ENCODE measurements around the gene FAM24A. TPM values are rescaled to one million over a fixed set of nuclear protein-coding genes. Genes with fewer than 3 reads are reported as not detected.

The FAM24A gene
- polyA plus RNA-seq, 1 donor from 2014 or later: not detected

DNA sequence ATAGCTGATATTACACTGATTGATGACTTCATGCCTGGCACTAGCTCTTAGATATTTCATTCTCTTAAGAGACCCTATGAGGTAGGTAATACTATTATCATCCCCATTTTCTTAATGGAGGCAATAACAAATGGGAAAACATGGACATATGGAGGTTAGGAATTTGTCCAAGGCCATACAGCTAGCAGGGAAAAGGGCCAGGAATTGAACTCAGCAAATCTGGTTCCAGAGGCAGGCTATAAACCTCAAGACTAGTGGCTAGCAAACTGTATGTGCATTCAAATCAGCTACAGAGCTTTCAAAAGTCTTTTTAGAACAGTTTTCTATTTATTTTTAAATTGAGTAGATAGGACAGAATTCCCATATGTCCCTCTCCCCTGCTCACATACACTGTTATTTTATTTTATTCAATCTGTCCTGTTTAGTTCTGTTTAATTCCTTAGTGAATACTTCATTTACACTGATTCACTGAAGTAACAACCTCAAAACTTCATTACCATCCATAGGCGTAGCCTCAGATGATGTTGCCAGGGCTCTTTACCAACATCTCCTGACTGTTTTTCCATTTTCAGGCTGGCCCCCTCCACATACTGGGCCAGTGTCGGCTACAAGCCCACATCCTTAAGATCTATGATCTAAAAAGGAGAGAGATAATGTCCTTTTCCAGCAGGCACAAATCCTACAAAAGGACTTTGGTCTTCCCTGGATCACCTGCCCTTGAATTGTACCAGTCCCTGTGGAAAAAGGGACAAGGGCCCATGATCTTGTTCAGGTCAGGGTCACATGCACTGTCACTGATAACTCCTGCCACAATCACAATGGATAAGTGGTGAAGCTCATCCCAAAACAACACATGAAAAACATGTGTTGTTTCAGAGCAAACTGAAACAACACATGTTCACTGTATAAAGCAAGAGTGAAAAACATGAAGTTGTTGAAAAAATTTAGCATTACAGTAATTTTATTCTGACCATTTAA lies 46.9 kb upstream of the FAM24A start:
- H3K79me2 ChIP-seq (replicated peaks; ENCODE audit: insufficient read depth, low read length): no peaks in the 10 kb centered on the region
- no peak overlapping the region for H3K27ac ChIP-seq (ENCODE audit: low read length)

More for the DNA sequence above, 46.9 kb upstream of the FAM24A start:
- Histone ChIP-seq H3K4me2 (ENCODE audit: low read length) (no peak overlapping the region), H4K20me1 (ENCODE audit: insufficient read depth) (no peaks in the 10 kb centered on the region), H3K9me2 (ENCODE audit: insufficient read depth, low read length) (no peaks in the 10 kb centered on the region), H3K9me3 (ENCODE audit: low read length) (no peaks in the 10 kb centered on the region), H3K9ac (ENCODE audit: low read length) (no peak overlapping the region), H3K4me3 (ENCODE audit: low read length) (no peak overlapping the region), H2AFZ (ENCODE audit: low read depth, low read length) (no peak overlapping the region), H3K27me3 (ENCODE audit: insufficient read depth, low read depth, low read length) (no peaks in the 10 kb centered on the region), H3K36me3 (ENCODE audit: insufficient read depth, low read length) (no peaks in the 10 kb centered on the region), H3F3A (ENCODE audit: insufficient read depth, low read length, poor library complexity, severe bottlenecking) (no peaks in the 10 kb centered on the region)
- no peak for TF ChIP-seq RAD21 (conservative IDR thresholded peaks at IDR 0.05)
- TF ChIP-seq EP300 (conservative IDR thresholded peaks at IDR 0.05; ENCODE audit: poor library complexity, severe bottlenecking): no peak
- no peak for TF ChIP-seq MXI1 (conservative IDR thresholded peaks at IDR 0.05; ENCODE audit: poor library complexity, severe bottlenecking)
- TF ChIP-seq CTCF (IDR thresholded peaks at IDR 0.05; ENCODE audit: poor library complexity, severe bottlenecking): no peak
- TF ChIP-seq TAF1 (IDR thresholded peaks at IDR 0.05; ENCODE audit: low read depth): no peak
- TF ChIP-seq POLR2AphosphoS5 (IDR thresholded peaks at IDR 0.05): no peak
- TF ChIP-seq REST (IDR thresholded peaks at IDR 0.05; ENCODE audit: borderline replicate concordance): no peak
- no peak for TF ChIP-seq EZH2 (IDR thresholded peaks at IDR 0.05; ENCODE audit: borderline replicate concordance, insufficient read depth, low read length, poor library complexity, severe bottlenecking)

Data from neural cell (in vitro differentiated cells).